Measurements from ENCODE around the gene THSD4.

The THSD4 gene

DNA sequence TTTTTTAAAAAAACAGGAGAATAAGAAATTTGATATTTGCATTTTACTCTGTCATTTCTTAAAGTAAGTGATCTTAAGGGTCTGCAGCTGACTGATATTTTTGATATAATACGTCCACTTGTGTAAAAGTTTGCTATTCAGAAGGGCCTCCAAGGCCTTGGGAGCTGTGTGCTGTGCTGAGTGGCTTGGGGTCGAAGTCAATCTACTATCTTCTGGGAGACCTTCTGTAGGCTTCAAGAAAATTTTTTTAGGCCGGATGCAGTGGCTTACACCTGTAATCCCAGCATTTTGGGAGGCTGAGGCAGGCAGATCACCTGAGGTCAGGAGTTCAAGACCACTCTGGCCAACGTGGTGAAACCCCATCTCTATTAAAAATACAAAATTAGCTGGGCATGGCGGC, 26.3 kb downstream of the THSD4 start:
- TF ChIP-seq, protein P1, sequence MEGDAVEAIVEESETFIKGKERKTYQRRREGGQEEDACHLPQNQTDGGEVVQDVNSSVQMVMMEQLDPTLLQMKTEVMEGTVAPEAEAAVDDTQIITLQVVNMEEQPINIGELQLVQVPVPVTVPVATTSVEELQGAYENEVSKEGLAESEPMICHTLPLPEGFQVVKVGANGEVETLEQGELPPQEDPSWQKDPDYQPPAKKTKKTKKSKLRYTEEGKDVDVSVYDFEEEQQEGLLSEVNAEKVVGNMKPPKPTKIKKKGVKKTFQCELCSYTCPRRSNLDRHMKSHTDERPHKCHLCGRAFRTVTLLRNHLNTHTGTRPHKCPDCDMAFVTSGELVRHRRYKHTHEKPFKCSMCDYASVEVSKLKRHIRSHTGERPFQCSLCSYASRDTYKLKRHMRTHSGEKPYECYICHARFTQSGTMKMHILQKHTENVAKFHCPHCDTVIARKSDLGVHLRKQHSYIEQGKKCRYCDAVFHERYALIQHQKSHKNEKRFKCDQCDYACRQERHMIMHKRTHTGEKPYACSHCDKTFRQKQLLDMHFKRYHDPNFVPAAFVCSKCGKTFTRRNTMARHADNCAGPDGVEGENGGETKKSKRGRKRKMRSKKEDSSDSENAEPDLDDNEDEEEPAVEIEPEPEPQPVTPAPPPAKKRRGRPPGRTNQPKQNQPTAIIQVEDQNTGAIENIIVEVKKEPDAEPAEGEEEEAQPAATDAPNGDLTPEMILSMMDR (IDR thresholded peaks at IDR 0.05; ENCODE audit: control extremely low read depth, extremely low read depth, low read depth, missing control alignments): no peak
- ChIA-PET POLR2A (no interaction called here), CTCF (no interaction called here)
- DNase-seq (ENCODE audit: extremely low spot score): no peak

DNA sequence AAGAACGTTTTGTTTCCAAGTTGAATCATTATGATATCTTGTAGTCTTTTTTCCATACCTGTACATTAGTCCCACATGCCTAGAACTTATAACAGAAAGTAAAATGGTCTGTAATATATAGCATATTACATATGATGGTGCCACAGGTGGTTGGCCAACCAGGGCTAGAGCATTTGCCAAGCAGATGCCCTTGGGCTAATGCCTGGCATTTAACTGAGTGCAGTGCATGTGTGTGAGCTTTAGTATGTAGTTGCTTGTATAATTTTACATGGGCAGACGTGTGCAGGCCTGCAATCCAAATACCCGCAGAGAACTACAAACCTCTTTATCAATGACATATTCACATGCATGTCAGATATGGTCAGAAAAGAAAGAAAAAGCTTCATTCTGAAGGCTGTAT, 27.5 kb downstream of the THSD4 start:
- CTCF ChIA-PET: no interaction called here
- TF ChIP-seq, protein P1 (IDR thresholded peaks at IDR 0.05; ENCODE audit: control extremely low read depth, extremely low read depth, low read depth, missing control alignments): no peak
- POLR2A ChIA-PET: no interaction called here

DNA sequence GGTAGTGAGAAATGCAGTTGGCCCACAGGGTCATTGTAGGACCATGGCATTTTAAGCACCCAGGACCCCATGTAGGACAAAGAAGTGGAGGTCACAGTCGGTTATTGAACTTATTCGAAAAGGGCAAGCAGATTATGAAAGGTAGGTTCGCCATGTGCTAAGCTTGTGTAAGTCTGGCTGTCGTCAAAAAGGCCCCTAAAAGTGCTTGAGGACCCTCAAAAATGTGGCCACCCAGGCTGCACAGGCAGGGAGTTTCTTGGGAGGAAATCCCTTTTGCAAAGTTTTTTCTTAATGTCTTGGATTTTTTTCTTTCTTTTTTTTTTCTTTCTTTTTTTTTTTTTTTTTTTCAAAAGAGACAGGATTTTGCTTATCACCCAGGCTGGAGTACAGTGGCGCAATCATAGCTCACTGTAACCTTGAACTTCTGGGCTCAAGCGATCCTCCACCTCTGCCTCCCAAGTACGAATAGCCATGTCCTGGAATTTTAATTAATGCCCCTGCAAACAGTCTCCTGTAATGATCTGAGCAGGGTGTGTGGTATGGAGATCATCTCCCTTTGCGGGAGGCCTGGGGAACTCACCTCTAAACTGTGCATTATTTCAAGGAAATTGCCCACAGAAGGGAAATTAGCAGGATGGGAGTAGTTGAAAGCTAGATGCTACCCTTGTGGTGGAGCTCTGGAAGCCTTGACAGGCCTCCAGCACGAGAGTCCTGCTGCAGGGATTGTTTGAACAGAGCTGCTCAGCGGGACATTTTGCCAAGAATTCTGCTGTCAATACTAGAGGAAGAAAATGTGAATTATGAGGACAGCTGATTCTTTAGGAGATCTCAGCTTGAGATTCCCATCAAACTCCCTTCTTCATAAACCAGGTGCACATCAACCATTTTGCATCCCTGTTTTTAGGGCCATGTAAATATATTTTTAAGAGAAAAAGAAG, 28.4 kb downstream of the THSD4 start:
- TF ChIP-seq, protein P1 (IDR thresholded peaks at IDR 0.05; ENCODE audit: control extremely low read depth, extremely low read depth, low read depth, missing control alignments): no peak
- ChIA-PET POLR2A (no interaction called here), CTCF (no interaction called here)
- no peak for DNase-seq (ENCODE audit: extremely low spot score)

More for the DNA sequence above, 27.5 kb downstream of the THSD4 start:
- no peak for DNase-seq (ENCODE audit: extremely low spot score)

DNA sequence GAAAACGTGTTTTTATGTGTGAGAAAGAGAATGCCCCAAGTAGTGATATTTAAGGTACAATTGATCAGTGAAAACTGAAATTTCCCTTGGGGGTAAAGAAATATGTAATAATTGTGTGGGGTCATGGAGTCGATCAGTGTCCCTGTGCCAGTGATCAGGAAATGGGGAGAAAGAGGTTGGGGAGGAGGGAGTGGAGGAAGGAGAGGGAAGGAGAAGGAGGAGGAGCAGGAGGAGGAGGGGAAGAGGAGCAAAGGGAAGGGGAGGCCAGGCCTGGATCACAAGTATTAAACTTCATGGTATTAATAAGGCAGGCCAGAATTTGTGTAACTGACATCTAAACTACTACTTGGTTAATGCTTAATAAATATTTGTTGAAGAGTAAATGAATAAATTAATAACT, 30.4 kb downstream of the THSD4 start:
- ChIA-PET POLR2A (no interaction called here), CTCF (no interaction called here)
- TF ChIP-seq, protein P1 (IDR thresholded peaks at IDR 0.05; ENCODE audit: control extremely low read depth, extremely low read depth, low read depth, missing control alignments): no peak
- DNase-seq (ENCODE audit: extremely low spot score): no peak

DNA sequence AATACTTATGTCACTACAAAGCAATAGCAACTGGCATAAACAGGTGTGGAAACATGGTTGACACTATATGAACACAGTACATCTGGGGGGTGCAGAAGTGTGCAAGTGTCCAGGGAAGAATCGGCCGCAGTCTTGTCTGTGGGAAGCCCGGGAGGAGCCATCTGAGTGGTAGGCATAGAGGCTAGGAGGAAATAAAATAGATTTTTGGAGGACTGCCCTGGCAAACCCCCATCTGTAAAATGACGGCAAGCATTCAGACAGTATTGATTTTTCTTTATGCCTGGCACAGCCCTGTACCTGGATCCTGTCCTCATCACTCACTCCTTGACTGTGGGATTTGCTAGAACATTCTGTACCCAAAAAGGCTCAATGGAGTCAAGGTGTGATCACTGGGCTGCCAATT, 31.3 kb downstream of the THSD4 start:
- ChIA-PET CTCF (no interaction called here), POLR2A (no interaction called here)
- TF ChIP-seq, protein P1 (IDR thresholded peaks at IDR 0.05; ENCODE audit: control extremely low read depth, extremely low read depth, low read depth, missing control alignments): no peak
- no peak for DNase-seq (ENCODE audit: extremely low spot score)

DNA sequence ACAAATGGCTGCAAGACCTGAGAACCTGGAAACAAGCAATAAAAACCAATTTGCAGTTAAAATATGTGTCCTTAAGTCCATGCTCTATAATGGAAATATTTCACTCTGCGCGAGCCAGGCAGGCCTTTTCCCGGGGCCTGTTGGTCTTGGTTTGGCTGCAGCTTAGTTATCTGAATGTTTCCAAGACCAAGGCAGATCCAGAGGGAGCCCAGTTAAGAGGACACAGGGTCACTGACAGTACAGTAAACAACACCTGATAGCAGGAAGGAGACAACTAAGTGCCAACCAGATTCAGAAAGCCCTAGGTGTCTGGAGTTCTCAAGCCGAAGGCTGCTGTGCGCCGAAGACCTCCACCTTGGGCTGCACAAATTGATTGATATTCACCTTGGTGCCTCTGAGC, 32.8 kb downstream of the THSD4 start:
- TF ChIP-seq, protein P1 (IDR thresholded peaks at IDR 0.05; ENCODE audit: control extremely low read depth, extremely low read depth, low read depth, missing control alignments): no peak
- CTCF ChIA-PET: no interaction called here
- DNase-seq (ENCODE audit: extremely low spot score): no peak
- POLR2A ChIA-PET: no interaction called here

Data from GM10248 (cell line).